Loucy (cell line): ENCODE data around the gene FAM181A.

Experiments
- H2AFZ ChIP-seq: fragments of 200-600 bp; sonication (generic); 2 replicates; pipeline ENCODE4 v1.6.0; 2016; ENCODE audit warnings: antibody characterized with exemption, mild to moderate bottlenecking, low read length, moderate library complexity
- H3F3A ChIP-seq: fragments of 200-600 bp; 2 replicates; pipeline ENCODE4 v1.6.0; 2016; ENCODE audit warnings: antibody characterized with exemption, low read depth, mild to moderate bottlenecking
- H3K27me3 ChIP-seq: fragments of 200-600 bp; sonication (generic); 2 replicates; pipeline ENCODE4 v1.6.1; 2014; ENCODE audit warnings: low read length, mild to moderate bottlenecking; ENCODE audit not compliant: insufficient read depth, poor library complexity, severe bottlenecking
- H3K36me3 ChIP-seq: fragments of 200-600 bp; sonication (generic); 2 replicates; pipeline ENCODE4 v1.6.1; 2016; ENCODE audit warnings: low read length; ENCODE audit not compliant: insufficient read depth
- H3K4me1 ChIP-seq: fragments of 200-600 bp; sonication (generic); 2 replicates; pipeline ENCODE4 v1.5.1; 2014; ENCODE audit warnings: low read length, mild to moderate bottlenecking; ENCODE audit not compliant: insufficient read depth, poor library complexity, severe bottlenecking
- H3K4me2 ChIP-seq: fragments of 200-600 bp; sonication (generic); 2 replicates; pipeline ENCODE4 v1.6.0; 2014; ENCODE audit warnings: antibody characterized with exemption, low read length, low read depth, mild to moderate bottlenecking; ENCODE audit not compliant: poor library complexity, severe bottlenecking
- H3K4me3 ChIP-seq: fragments of 200-600 bp; sonication (generic); 2 replicates; pipeline ENCODE4 v1.5.1; 2014; ENCODE audit warnings: low read length, mild to moderate bottlenecking, mixed read lengths; ENCODE audit not compliant: poor library complexity, severe bottlenecking
- H3K79me2 ChIP-seq: fragments of 200-600 bp; sonication (generic); 2 replicates; pipeline ENCODE4 v1.6.1; 2014; ENCODE audit warnings: low read length; ENCODE audit not compliant: insufficient read depth
- H3K9ac ChIP-seq: fragments of 200-600 bp; sonication (generic); 2 replicates; pipeline ENCODE4 v1.6.0; 2014; ENCODE audit warnings: mild to moderate bottlenecking, low read depth, low read length, moderate library complexity; ENCODE audit not compliant: poor library complexity, severe bottlenecking
- H3K9me2 ChIP-seq: fragments of 200-600 bp; sonication (generic); replicated peaks from 2 replicates; pipeline ENCODE4 v1.6.1; 2016; ENCODE audit warnings: low read depth, low read length, mixed read lengths
- H3K9me3 ChIP-seq: fragments of 200-600 bp; sonication (generic); 2 replicates; pipeline ENCODE4 v1.6.1; 2014; ENCODE audit warnings: mild to moderate bottlenecking, antibody characterized with exemption, low read length, low read depth; ENCODE audit not compliant: insufficient read depth
- H4K20me1 ChIP-seq: fragments of 200-600 bp; sonication (generic); 2 replicates; pipeline ENCODE4 v1.6.0; 2014; ENCODE audit warnings: antibody characterized with exemption, low read length, mild to moderate bottlenecking; ENCODE audit not compliant: insufficient read depth, poor library complexity, severe bottlenecking
- CTCF ChIP-seq: fragments of 200-600 bp; sonication (generic); conservative IDR thresholded peaks from 2 replicates; pipeline ENCODE4 v1.5.1; 2014; ENCODE audit warnings: mild to moderate bottlenecking, antibody characterized with exemption, low read length
- EZH2phosphoT487 ChIP-seq: fragments of 200-600 bp; IDR thresholded peaks from 2 replicates; pipeline ENCODE4 v1.6.1; 2018; ENCODE audit warnings: antibody characterized with exemption, mild to moderate bottlenecking, moderate library complexity, borderline replicate concordance

The FAM181A gene

DNA sequence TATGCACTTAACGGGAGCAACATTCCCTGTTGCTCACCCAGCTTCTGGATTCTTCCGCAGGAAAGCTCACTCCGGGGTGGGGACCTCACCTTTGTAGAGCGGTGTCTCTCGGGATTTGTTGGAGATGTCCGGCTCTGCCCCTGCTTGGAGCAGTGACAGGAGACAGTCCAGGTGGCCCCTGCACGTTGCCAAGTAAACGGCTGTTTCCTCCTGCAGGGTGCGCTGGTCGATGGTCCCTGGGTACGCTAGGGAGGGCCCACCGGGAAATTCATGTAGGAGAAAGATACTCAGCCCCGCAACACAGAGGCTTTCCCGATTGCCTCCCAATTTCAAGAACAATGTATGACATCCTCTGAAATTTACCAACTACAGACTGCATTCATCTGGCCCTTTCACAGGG, 26.1 kb downstream of the FAM181A start:
- Histone ChIP-seq H3K36me3 (no peaks in the 10 kb centered on the region), H3K9me3 (no peaks in the 10 kb centered on the region), H3K4me3 (no peak overlapping the region), H3K27me3 (no peaks in the 10 kb centered on the region), H3F3A (no peaks in the 10 kb centered on the region), H2AFZ (no peak overlapping the region), H4K20me1 (no peaks in the 10 kb centered on the region), H3K79me2 (no peaks in the 10 kb centered on the region), H3K9me2 (no peaks in the 10 kb centered on the region), H3K4me2 (no peak overlapping the region), H3K9ac (no peak overlapping the region), H3K4me1 (peaks cover 58% of the 10 kb centered on the region)
- peak; percentile 30 for TF ChIP-seq CTCF
- no peak for TF ChIP-seq EZH2phosphoT487

DNA sequence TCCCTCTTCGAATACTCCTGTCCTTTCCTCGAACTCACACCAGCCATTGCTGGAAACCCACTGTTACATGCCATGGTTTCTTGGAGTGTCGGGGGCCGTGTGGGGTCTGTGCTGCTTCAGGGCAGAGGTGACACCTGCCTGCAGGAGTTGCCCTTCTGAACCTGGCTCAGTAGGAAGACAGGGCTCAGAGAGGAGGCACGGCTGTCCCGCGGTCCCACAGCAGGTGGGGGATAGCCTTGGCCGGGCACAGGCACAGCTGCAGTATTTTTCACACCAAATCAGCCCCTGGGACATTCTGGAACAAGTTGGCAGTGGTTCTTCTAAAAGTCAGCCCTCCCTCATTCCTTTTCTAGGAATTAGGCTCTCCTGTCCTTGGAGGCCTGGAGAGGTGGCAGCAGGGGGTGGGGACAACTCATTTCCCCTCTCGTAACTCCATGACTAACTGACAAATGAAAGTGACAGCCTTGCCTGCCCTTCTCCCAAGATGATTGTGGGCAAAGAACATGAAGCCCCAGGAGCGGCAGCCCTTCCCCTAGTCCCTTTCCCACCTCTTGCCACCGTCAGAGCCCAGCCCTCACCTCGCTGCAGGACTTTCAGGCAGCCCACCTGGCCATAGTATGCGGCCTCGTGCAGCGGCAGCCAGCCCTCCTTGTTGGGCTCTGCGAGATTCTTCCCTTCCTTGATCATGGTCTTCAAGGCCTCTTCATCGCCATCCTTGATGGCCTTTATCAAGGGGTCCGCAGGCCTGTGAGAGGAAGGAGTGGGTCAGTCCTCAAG, 26.8 kb downstream of the FAM181A start:
- peak overlapping the region; percentile 6 for H3K9ac ChIP-seq
- no peaks in the 10 kb centered on the region for H4K20me1 ChIP-seq
- no peaks in the 10 kb centered on the region for H3K36me3 ChIP-seq
- no peak overlapping the region for H3K4me3 ChIP-seq
- no peak overlapping the region for H2AFZ ChIP-seq
- TF ChIP-seq EZH2phosphoT487 (no peak), CTCF (no peak)
- no peaks in the 10 kb centered on the region for H3K9me3 ChIP-seq
- no peaks in the 10 kb centered on the region for H3F3A ChIP-seq
- H3K4me1 ChIP-seq, result peaks cover 65% of the 10 kb centered on the region
- no peak overlapping the region for H3K4me2 ChIP-seq
- H3K27me3 ChIP-seq, result no peaks in the 10 kb centered on the region
- H3K9me2 ChIP-seq, result no peaks in the 10 kb centered on the region
- H3K79me2 ChIP-seq, result no peaks in the 10 kb centered on the region

DNA sequence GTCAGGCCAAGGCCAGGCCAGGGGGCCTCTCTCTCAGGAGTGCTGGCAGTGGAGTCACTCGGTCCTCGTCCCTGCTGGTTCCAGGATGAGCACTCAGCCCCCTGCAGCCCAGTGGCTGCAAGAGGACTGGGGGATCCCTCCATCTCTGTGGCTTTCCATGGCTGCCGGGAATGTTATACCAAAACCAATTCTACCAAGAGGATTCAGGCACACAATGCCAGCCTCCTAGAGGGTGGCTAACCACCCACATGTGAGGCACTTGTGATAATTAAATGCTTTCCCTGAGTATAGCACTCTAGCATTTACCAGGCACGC, 27.3 kb downstream of the FAM181A start:
- Histone ChIP-seq H3K79me2 (no peaks in the 10 kb centered on the region), H2AFZ (no peak overlapping the region), H3K27me3 (no peaks in the 10 kb centered on the region), H3K9ac (no peak overlapping the region), H3K4me3 (peak overlapping the region; percentile 67), H3K36me3 (no peaks in the 10 kb centered on the region), H3K4me2 (peak overlapping the region; percentile 70), H3K9me2 (no peaks in the 10 kb centered on the region), H3K9me3 (no peaks in the 10 kb centered on the region), H3F3A (no peaks in the 10 kb centered on the region), H3K4me1 (peaks cover 70% of the 10 kb centered on the region), H4K20me1 (no peaks in the 10 kb centered on the region)
- TF ChIP-seq CTCF (no peak), EZH2phosphoT487 (no peak)
